SH-SY5Y (cell line): ENCODE measurements around the gene ISOC2.

Experiments
- GATA2 ChIP-seq: IDR thresholded peaks from 2 replicates; pipeline ENCODE4 v1.6.1; 2011; ENCODE audit warnings: mild to moderate bottlenecking, low read depth, low read length
- GATA3 ChIP-seq: IDR thresholded peaks from 2 replicates; pipeline ENCODE4 v1.6.1; 2011; ENCODE audit warnings: low read depth, mild to moderate bottlenecking, low read length, moderate library complexity

ISOC2 gene

GRCh38 chr19:55484593-55485438, 23.4 kb upstream of the ISOC2 start, which contains the start of gene NAT14:
Gene NAT14, plus strand, starts transcription at chr19:55485188. Its CDS starts 521 bp downstream, at chr19:55485709.
- TF ChIP-seq GATA2 (no peak), GATA3 (no peak)

DNA sequence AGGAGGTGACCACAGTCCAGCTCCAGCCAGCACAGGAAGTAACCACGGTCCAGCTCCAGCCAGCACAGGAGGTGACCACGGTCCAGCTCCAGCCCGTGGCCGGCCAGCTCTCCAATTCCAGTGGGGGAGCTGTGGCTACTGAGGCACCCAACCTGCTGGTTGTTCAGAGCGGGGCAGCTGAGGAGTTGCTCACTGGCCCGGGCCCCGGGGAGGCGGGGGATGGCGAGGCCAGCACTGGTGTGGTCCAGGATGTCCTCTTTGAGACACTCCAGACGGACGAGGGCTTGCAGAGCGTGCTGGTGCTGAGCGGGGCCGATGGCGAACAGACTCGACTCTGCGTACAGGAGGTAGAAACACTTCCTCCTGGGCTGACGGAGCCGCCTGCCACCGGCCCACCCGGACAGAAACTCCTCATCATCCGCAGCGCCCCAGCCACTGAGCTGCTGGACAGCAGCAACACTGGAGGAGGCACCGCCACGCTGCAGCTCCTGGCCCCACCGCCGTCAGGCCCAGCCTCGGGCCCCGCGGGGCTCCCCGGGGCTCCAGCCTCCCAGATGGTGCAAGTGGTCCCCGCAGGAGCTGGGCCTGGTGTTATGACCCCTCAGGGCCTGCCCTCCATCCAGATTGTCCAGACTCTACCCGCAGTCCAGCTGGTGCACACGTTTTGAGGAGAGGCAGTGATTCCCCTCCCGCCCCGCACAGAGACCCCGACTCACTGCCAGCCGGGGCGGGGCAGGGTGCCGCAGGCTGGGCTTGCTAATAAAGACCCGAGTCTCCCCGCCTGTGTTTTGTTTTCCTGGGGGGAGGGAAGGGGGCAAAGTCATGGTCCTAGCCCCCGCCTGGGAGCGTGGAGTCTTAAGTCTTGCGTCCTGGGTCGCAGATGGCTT, 22.5 kb upstream of the ISOC2 start:
- TF ChIP-seq GATA3 (no peak), GATA2 (no peak)

- TF ChIP-seq GATA3: no peak
- no peak for TF ChIP-seq GATA2
Observed at GRCh38 chr19:55482967-55483705, 21.7 kb upstream of the ISOC2 start.

DNA sequence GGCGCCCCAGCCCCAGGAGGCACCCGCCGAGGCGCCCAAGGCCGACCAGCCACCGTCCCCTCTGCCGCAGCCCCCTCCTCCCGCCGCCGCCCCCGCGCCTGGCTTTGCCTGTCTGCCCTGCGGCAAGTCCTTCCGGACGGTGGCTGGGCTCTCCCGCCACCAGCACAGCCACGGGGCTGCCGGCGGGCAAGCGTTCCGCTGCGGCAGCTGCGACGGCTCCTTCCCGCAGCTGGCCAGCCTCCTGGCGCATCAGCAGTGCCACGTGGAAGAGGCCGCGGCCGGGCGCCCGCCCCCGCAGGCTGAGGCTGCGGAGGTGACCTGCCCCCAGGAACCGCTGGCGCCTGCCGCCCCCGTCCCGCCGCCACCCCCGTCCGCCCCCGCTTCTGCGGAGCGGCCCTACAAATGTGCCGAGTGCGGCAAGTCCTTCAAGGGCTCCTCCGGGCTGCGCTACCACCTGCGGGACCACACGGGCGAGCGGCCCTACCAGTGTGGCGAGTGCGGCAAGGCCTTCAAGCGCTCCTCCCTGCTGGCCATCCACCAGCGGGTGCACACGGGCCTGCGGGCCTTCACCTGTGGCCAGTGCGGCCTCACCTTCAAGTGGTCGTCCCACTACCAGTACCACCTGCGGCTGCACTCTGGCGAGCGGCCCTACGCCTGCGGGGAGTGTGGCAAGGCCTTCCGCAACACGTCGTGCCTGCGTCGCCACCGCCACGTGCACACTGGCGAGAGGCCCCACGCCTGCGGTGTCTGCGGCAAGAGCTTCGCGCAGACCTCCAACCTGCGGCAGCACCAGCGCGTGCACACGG, 20.9 kb upstream of the ISOC2 start:
- TF ChIP-seq GATA3 (no peak), GATA2 (no peak)

GRCh38 chr19:55481794-55482155, 20.3 kb upstream of the ISOC2 start:
- TF ChIP-seq GATA3 (no peak), GATA2 (no peak)

DNA sequence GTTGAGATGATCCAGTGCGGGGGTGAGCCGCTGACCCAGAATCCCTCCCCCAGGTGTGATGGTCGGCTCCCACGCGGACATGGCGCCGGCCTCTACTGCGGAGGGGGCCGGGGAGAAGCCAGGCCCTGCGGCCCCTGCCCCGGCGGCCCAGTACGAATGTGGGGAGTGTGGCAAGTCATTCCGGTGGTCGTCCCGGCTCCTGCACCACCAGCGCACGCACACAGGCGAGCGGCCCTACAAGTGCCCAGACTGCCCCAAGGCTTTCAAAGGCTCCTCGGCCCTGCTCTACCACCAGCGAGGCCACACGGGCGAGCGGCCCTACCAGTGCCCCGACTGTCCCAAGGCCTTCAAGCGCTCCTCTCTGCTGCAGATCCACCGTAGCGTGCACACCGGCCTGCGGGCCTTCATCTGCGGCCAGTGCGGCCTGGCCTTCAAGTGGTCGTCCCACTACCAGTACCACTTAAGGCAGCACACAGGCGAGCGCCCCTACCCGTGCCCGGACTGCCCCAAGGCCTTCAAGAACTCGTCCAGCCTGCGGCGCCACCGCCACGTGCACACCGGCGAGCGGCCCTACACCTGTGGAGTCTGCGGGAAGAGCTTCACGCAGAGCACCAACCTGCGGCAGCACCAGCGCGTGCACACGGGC, 19.8 kb upstream of the ISOC2 start:
- no peak for TF ChIP-seq GATA3

- TF ChIP-seq GATA2 (no peak), GATA3 (no peak)
Observed at GRCh38 chr19:55479451-55480230, 18.2 kb upstream of the ISOC2 start.

- TF ChIP-seq GATA3 (no peak), GATA2 (no peak)
Observed at GRCh38 chr19:55479045-55479444, 17.6 kb upstream of the ISOC2 start.

DNA sequence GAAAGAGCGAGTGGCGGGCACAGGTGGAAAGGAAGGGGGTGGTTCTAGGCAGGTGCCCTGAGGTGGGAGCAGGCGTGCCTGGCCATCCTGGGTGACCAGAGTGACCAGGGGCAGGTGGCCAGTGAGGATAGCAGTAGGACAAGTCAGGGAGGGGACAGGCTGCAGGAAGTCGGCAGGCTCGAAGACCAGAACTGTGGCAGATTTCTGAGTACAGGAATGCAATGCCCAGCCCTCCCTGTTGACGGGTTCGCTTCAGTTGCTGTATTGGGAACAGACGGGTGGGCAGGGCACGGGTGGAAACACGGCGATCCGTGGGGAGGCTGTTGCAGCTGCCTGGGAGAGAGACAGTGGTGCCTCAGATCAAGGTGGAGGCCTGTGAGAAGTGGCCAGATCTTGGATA, 16.9 kb upstream of the ISOC2 start:
- TF ChIP-seq GATA3 (no peak), GATA2 (no peak)

DNA sequence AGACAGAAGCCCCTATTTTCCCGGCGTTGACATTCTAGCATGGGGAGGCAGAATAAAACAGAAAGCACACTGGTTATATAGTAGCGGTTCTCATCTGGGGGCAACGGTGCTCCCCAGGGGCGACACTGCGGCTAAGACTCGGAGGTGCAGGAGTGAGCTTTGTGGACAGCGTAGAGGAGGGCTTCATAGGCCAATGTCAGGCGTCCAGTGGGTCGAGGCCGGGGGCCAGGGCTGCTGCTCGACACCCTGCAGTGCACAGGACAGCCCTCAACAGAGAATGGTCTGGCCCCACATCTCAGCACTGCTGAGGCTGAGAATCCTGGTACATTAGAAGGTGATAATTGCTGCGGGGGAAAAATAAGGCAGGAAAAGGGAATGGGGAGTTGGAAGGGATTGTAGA, 16.5 kb upstream of the ISOC2 start:
- TF ChIP-seq GATA3 (no peak), GATA2 (no peak)

GRCh38 chr19:55476100-55476775, 14.8 kb upstream of the ISOC2 start, which contains the start of gene ZNF628:
Gene ZNF628, plus strand, starts transcription at chr19:55476617. Its CDS starts 3,294 bp downstream, at chr19:55479911.
- TF ChIP-seq GATA2: no peak
- no peak for TF ChIP-seq GATA3
